Esophagus muscularis mucosa (tissue), 3 donors: ENCODE data around the gene CLEC4E.
"Not testable (repeated sequence)": the region's sequence is repeated elsewhere in the genome, so short reads cannot be mapped to it uniquely, and the experiment has no call there.

Source experiments
- POLR2AphosphoS5 ChIP-seq, 2 donors: sonication (generic); formaldehyde crosslinking; IDR thresholded peaks; one replicate each; pipeline ENCODE4 v1.6.1; 2017; ENCODE audit warnings: antibody characterized with exemption in 2 of 2
- TF ChIP-seq, protein P1 (sequence below), 3 experiments: fragments of 200-600 bp in 2 of 3; fragments of 450-650 bp in 1 of 3; sonication (generic) in 2 of 3; IDR thresholded peaks; one replicate each; pipeline ENCODE4 v1.5.1; 2017 to 2019; ENCODE audit warnings: antibody characterized with exemption in 3 of 3, mild to moderate bottlenecking in 2 of 3, moderate library complexity in 1 of 3

DNA sequence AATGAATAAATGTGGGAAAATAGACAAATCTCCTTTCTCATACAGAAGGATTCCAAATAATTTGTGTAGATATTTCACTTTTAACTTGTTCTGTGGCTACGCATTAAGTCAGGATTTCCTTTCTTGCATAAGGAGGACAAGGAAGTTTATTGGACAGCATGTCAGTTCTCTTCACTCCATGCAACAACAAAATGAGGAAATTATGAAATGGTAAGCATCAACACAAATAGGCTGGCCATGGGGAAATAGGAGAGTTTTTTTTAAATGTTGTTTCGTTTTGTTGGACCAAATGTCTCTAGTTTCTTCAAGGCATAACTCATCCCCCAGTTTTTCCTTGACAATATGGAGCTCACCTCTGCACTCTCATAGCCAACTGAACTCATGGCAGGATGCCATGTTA lies 25.3 kb upstream of the CLEC4E start:
- TF ChIP-seq, protein P1, sequence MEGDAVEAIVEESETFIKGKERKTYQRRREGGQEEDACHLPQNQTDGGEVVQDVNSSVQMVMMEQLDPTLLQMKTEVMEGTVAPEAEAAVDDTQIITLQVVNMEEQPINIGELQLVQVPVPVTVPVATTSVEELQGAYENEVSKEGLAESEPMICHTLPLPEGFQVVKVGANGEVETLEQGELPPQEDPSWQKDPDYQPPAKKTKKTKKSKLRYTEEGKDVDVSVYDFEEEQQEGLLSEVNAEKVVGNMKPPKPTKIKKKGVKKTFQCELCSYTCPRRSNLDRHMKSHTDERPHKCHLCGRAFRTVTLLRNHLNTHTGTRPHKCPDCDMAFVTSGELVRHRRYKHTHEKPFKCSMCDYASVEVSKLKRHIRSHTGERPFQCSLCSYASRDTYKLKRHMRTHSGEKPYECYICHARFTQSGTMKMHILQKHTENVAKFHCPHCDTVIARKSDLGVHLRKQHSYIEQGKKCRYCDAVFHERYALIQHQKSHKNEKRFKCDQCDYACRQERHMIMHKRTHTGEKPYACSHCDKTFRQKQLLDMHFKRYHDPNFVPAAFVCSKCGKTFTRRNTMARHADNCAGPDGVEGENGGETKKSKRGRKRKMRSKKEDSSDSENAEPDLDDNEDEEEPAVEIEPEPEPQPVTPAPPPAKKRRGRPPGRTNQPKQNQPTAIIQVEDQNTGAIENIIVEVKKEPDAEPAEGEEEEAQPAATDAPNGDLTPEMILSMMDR (IDR thresholded peaks at IDR 0.05): not testable (repeated sequence)
- not testable (repeated sequence) for TF ChIP-seq POLR2AphosphoS5 (IDR thresholded peaks at IDR 0.05)
